Gastrocnemius medialis (tissue), 4 donors: ENCODE measurements around the gene TMEM214. TPM values are rescaled to one million over a fixed set of nuclear protein-coding genes. Genes with fewer than 3 reads are reported as not detected.

Experiments
- ATAC-seq, 2 donors: fragments of 150-250 bp; one replicate each; pipeline ENCODE4 v1.9.1; 2016
- DNase-seq, 2 donors: peaks; one replicate each; pipeline ENCODE4 v3.0.0-alpha.2; 2019
- H3K27ac ChIP-seq, 4 donors: fragments of 200-600 bp; sonication (generic); 1 replicate in 1 of 4; 2 replicates in 3 of 4; pipeline ENCODE4 v1.5.1; 2016 to 2018; ENCODE audit warnings: mild to moderate bottlenecking in 2 of 4, moderate library complexity in 1 of 4
- H3K27me3 ChIP-seq, 3 donors: fragments of 200-600 bp; sonication (generic) in 2 of 3; 1 replicate in 1 of 3; 2 replicates in 2 of 3; pipeline versions ENCODE4 v1.5.1 to v1.6.0; 2016 to 2019; ENCODE audit warnings: mild to moderate bottlenecking in 1 of 3, moderate library complexity in 1 of 3
- H3K36me3 ChIP-seq, 2 donors: fragments of 200-600 bp; sonication (generic) in 1 of 2; one replicate each; pipeline ENCODE4 v1.5.1; 2017 to 2018
- H3K4me1 ChIP-seq, 2 donors: fragments of 200-600 bp; sonication (generic) in 1 of 2; one replicate each; pipeline ENCODE4 v1.5.1; 2016 to 2017; ENCODE audit warnings: mild to moderate bottlenecking in 2 of 2
- H3K4me3 ChIP-seq, 4 donors: fragments of 200-600 bp; sonication (generic) in 3 of 4; 1 replicate in 1 of 4; 2 replicates in 3 of 4; pipeline ENCODE4 v1.5.1; 2016 to 2019; ENCODE audit warnings: mild to moderate bottlenecking in 2 of 4
- H3K9me3 ChIP-seq, 3 donors: fragments of 200-600 bp; sonication (generic) in 2 of 3; 1 replicate in 1 of 3; 2 replicates in 2 of 3; pipeline ENCODE4 v1.5.1; 2016 to 2019
- POLR2A ChIP-seq, 2 donors: fragments of 450-650 bp; IDR thresholded peaks; one replicate each; pipeline ENCODE4 v1.6.1; 2017; ENCODE audit warnings: antibody characterized with exemption in 2 of 2, mild to moderate bottlenecking in 2 of 2, moderate library complexity in 2 of 2
- in situ Hi-C, 4 donors: fragments of 200-750 bp; cut with MboI; loops; one replicate each; pipeline versions ENCODE4 v1.15.0 to v1.8.0; 2017; ENCODE audit warnings: low sequenced_read_pairs in 4 of 4
- intact Hi-C: fragments of 100-400 bp; cut with DNase I; formaldehyde crosslinking; loops from one replicate; pipeline ENCODE4 v1.15.1; 2023; ENCODE audit warnings: low total_unique reads
- total RNA-seq, 4 donors: library from RNA; depleted of rRNA; stranded (reverse); fragments of >200 nt; gene quantifications; one replicate each; pipeline versions ENCODE4 v1.1.0 to v1.2.3, GENCODE V29; 2016
- TF ChIP-seq, protein P1 (sequence below), 5 experiments: fragments of 450-650 bp in 3 of 5; fragments of 200-600 bp in 2 of 5; sonication (generic) in 2 of 5; IDR thresholded peaks in 4 of 5; conservative IDR thresholded peaks in 1 of 5; 1 replicate in 4 of 5; 2 replicates in 1 of 5; pipeline ENCODE4 v1.5.1; 2016 to 2019; ENCODE audit warnings: antibody characterized with exemption in 5 of 5, mild to moderate bottlenecking in 3 of 5, moderate library complexity in 3 of 5

TMEM214 gene
- total RNA-seq, 4 donors from 2014 or later = 20.0 to 37.7 (median 24.9) TPM

DNA sequence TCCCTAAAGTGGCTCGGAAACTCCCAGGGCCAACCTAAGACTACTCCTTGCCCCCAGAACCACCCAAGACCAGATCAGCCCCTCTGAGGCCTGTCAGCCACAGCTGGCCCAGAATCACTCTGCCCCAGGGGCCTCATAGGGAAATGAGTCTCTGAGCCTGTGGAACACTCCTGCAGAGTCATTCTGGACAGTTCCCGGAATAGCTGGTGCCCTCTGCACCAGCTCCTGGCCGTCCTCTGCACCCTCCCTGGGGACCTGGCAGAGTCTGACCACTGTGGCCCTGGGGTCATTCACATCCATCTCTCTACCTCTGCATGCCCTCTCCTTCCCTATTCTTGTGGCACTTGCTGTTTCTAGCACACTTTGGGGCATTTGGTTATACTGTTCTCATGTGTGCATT lies 14.6 kb upstream of the TMEM214 start:
- in situ Hi-C loops (loop anchor here (5.0 kb wide), 2 partner anchors 51 to 56 kb away; no protein-coding TSS in a partner anchor), intact Hi-C loops (no loop called here)
- peaks cover 54 to 87% of the 10 kb centered on the region in 2 donors for H3K4me1 ChIP-seq
- TF ChIP-seq POLR2A (IDR thresholded peaks at IDR 0.05) = no peak
- TF ChIP-seq, protein P1, sequence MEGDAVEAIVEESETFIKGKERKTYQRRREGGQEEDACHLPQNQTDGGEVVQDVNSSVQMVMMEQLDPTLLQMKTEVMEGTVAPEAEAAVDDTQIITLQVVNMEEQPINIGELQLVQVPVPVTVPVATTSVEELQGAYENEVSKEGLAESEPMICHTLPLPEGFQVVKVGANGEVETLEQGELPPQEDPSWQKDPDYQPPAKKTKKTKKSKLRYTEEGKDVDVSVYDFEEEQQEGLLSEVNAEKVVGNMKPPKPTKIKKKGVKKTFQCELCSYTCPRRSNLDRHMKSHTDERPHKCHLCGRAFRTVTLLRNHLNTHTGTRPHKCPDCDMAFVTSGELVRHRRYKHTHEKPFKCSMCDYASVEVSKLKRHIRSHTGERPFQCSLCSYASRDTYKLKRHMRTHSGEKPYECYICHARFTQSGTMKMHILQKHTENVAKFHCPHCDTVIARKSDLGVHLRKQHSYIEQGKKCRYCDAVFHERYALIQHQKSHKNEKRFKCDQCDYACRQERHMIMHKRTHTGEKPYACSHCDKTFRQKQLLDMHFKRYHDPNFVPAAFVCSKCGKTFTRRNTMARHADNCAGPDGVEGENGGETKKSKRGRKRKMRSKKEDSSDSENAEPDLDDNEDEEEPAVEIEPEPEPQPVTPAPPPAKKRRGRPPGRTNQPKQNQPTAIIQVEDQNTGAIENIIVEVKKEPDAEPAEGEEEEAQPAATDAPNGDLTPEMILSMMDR (IDR thresholded peaks at IDR 0.05 in 4 of 5, conservative IDR thresholded peaks at IDR 0.05 in 1 of 5) = no peak
- H3K36me3 ChIP-seq = peaks cover 0 to 11% of the 10 kb centered on the region in 2 donors
- DNase-seq (peak in 1 of 2 donors; percentile 44), ATAC-seq (peak; percentile 11 to 39)
- no peaks in the 10 kb centered on the region for H3K9me3 ChIP-seq
- no peak overlapping the region for H3K4me3 ChIP-seq
- no peaks in the 10 kb centered on the region for H3K27me3 ChIP-seq
- peak overlapping the region in 3 of 4 donors; percentile 52 to 81 (median 67) for H3K27ac ChIP-seq

DNA sequence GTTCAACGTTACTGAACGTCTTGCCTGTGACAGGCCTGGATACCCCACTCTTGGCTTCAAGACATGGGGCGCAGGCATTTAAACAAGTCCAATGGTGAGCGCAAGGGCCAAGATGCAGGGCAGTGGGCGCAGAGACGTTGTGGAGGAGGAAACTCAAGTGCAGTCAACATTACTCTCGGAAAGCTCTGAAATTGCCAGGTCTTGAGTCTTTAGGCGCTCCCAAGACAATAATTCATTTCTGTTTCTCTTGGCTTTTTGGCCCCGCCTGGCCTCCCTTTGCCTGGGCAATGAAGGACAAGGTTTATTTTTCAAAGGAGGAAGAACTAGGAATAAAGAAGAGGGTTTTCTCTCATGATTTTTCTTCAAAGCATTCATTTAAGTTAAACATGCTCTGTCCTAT lies 13.3 kb upstream of the TMEM214 start:
- H3K4me1 ChIP-seq = peaks cover 47 to 74% of the 10 kb centered on the region in 2 donors
- intact Hi-C loops = no loop called here
- no peaks in the 10 kb centered on the region for H3K9me3 ChIP-seq
- no peak overlapping the region for H3K4me3 ChIP-seq
- H3K27ac ChIP-seq = peak overlapping the region in 3 of 4 donors; percentile 24 to 81 (median 61)
- H3K27me3 ChIP-seq = no peaks in the 10 kb centered on the region
- DNase-seq (no peak), ATAC-seq (no peak)
- H3K36me3 ChIP-seq = peaks cover 0 to 24% of the 10 kb centered on the region in 2 donors
- TF ChIP-seq POLR2A (IDR thresholded peaks at IDR 0.05) = no peak
- TF ChIP-seq, protein P1 (IDR thresholded peaks at IDR 0.05 in 4 of 5, conservative IDR thresholded peaks at IDR 0.05 in 1 of 5) = no peak
- in situ Hi-C loops = loop anchor here (5.0 kb wide), 2 partner anchors 52 to 57 kb away; no protein-coding TSS in a partner anchor

DNA sequence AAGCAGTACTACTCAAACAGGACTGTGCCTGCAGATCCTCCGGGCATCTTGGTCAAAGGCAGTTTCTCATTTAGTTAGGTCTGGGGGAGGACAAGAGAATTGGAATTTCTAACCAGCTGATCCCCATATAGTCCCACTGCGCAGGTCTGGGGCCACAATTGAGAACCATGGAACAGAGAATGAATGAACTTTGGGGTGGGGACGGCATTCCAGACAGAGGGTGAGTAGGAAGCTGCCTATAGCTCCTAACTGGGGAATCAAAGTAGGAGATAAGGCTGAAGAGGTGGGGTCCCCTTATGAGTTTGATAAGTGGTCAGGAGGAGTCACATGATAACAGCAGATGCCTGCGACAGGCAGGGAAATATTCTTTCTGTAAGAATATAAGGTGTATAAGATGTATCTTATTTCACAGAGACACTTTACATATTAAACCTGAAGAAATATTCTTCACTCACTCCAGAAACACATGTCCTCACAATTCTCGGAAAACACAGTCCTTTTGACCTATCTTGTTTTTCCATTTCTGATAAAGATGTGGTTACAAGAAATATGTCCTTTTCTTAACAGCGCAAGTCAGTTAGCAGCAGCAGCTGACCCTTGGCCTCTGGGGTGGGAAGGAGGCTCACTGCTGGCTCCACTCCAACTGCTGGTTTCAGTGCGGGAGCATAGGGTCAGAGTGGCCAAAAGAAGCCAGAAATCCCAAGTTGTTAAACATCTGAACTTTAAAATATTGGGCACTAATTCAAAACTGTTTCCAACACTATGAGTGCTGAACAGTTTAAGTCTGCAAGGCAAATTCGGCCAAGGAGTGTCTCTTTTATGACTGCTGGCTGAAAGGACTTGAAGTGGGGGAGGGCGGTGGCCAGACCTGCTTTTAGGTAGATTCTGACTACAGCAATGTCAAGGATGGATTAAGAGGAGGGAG lies 12.6 kb upstream of the TMEM214 start:
- Histone ChIP-seq H3K4me1 (peaks cover 40 to 67% of the 10 kb centered on the region in 2 donors), H3K27me3 (no peaks in the 10 kb centered on the region), H3K27ac (peak overlapping the region in 3 of 4 donors; percentile 24 to 81 (median 61)), H3K4me3 (no peak overlapping the region), H3K9me3 (no peaks in the 10 kb centered on the region), H3K36me3 (peaks cover 0 to 26% of the 10 kb centered on the region in 2 donors)
- DNase-seq = no peak
- in situ Hi-C loops = loop anchor here (5.0 kb wide), 2 partner anchors 53 to 58 kb away; no protein-coding TSS in a partner anchor
- no peak for ATAC-seq
- intact Hi-C loops = no loop called here
- TF ChIP-seq, protein P1 (IDR thresholded peaks at IDR 0.05 in 4 of 5, conservative IDR thresholded peaks at IDR 0.05 in 1 of 5) = no peak
- TF ChIP-seq POLR2A (IDR thresholded peaks at IDR 0.05) = no peak

DNA sequence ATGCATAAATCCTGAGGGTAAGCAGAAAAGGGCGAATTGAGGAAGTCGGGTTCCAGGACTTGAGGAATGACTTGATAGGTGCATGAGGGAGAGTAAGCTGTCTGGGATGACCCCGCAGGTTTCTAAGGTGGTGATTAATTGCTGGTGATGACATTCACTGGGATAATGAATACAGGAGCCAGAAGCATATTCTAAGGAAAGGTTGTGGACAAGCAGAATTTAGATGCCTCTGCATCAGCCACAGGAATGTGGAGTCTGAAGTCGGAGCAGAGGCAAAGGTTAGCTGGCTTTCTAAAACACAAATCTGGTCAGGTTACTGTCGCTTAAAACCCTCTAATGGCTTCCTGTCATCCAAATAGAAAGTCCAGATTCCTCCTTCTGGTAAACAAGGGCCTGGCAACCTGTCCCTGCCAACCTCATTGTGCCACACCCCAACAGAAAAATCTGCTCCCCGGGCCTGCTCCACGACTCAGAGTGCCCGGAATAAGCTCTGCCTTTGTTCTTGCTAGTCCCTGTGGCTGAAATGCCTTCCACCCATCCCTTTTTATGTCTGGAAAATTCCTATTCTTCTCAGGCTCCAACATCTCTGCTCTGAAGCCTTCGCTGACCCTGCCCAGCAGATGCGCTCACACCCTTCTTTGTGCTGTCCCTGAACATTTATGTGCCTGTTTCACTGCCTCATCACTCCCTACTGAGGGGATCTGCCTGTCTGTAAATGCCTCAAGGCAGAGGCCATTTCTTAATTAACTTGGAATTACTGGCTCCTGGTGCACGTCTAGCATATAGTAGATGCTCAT lies 11.3 kb upstream of the TMEM214 start:
- intact Hi-C loops (no loop called here), in situ Hi-C loops (no loop called here)
- DNase-seq (no peak), ATAC-seq (peak in 1 of 2 donors; percentile 10)
- Histone ChIP-seq H3K4me1 (peaks cover 33 to 68% of the 10 kb centered on the region in 2 donors), H3K9me3 (no peaks in the 10 kb centered on the region), H3K36me3 (peaks cover 0 to 39% of the 10 kb centered on the region in 2 donors), H3K4me3 (no peak overlapping the region), H3K27ac (peak overlapping the region; percentile 2 to 81 (median 40)), H3K27me3 (no peaks in the 10 kb centered on the region)
- TF ChIP-seq, protein P1 (IDR thresholded peaks at IDR 0.05 in 4 of 5, conservative IDR thresholded peaks at IDR 0.05 in 1 of 5) = no peak
- no peak for TF ChIP-seq POLR2A (IDR thresholded peaks at IDR 0.05)
